NCI-H1436 treated with DMSO at 0.1 percent for 48 hours (cell line): ENCODE measurements around the gene CCDC106.

Experiments
- DNase-seq: peaks from one replicate; lab custom pipeline; 2025; lab: John Stamatoyannopoulos, UW

Gene CCDC106

DNA sequence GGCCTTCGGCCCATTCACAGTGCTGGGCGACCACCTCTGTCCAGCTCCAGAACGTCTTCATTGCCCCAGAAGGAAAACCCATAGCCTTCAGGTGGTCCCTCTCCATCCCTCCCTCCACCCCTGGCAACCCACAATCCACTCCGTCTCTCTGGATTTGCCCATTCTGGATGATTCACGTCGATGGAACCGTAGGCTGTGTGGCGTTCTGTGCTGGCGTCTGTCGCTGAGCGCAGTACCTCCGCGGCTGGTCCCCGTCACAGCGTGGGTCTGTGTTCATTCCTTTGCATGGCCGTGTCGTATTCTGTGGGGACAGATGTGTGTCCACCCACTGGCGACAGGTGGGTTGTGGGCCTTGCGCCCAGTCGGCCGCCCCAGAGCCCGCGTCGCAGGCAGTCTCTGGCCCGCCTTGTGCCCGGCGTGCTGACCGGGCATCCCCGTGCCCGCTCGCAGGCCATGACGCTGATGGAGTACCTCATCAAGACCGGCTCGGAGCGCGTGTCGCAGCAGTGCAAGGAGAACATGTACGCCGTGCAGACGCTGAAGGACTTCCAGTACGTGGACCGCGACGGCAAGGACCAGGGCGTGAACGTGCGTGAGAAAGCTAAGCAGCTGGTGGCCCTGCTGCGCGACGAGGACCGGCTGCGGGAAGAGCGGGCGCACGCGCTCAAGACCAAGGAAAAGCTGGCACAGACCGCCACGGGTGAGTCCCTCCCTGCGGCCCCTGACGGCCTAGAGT is 37.1 kb downstream of the CCDC106 start:
- DNase-seq = no peak

DNA sequence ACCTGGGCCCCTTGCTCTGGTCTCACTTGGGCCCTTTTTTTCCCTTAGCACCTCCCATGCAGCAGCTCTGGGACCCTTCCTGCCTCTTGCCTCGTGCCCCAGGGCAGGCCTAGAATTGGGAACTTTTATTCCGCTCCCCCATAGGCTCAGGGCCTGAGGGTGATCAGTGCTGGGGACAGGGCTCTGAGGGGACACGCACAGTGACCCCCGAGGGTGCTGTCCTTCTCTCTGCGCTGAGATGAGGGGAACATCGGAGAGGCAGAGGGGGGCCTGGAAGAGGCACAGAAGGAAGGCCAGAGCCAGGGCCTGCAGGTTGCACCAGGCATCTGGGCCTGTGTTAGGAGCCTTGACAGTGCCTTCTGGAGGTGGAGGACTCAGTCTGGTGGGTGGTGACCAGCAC is 37.8 kb downstream of the CCDC106 start:
- no peak for DNase-seq

DNA sequence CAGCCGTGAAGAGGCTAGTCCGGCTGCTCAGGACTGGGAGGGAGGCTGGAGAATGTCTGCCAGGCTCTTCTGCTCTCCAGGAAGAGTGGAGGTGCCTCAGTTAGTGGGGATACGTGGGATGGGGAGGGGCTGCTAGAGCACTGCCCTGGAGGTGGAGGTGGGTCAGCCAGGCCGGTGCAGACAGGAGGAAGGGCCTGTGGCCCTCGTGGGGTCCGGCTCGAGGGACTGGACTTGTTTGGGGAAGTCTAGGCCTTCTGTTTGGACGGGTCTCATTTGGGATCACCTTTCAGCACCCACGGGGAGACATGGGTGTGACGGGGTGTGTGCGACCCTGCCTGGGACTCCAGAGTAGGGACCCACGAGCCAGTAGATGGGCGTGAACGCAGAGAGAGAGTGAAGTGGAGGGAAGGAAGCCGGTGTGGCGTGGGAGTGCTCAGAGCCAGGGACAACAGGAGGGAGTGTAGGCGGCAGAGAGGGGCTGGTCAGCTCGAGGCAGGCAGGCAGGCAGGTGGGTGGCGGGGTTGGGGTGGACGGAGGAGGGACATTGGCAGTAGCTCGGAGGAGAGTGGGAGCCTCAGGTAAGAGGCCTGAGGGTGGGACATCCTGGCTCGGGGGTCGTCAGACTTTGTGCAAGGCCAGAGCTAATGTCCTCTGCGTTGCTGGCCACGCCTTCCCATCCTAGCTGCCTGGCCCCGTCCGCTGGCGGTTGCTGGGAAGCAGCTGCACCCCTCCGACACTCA is 38.5 kb downstream of the CCDC106 start:
- no peak for DNase-seq

- no peak for DNase-seq
Observed at GRCh38 chr19:55687281-55688201, 39.5 kb downstream of the CCDC106 start.

GRCh38 chr19:55688422-55689218 is 40.6 kb downstream of the CCDC106 start:
- DNase-seq = no peak

GRCh38 chr19:55689411-55690108 is 41.5 kb downstream of the CCDC106 start:
- DNase-seq = no peak

DNA sequence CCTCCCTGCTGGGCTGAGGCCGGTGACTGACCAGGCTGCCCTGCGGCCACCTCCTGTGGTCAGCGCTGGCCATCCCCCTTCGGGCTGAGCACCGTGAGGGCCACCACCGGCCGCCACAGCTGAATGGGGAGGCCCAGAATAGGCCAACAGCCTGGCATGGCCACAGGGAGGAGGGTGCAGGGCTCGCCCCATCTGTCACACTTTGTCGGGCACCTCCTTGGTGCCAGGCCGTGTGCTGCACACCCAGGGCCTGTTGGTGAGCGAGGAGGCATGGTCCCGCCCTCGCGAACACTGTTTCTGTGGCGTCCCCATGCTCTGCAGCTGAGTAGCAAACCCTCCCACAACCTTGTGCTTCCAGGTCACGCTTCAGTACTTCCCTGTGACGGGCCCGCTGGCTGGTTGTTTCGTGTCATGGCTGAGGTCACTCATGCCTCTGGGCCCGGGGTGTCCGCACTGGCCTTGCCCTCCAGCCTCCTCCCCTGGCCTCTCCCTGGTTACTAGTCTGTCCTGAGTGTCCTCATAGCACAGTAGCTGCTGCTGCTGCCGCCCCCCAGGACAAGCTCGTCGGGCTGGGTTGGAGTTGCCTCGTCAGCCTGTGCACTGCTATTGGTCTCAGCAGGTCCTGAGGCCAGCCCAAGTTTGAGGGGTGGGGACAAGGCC is 42.2 kb downstream of the CCDC106 start:
- no peak for DNase-seq

GRCh38 chr19:55690769-55691545 is 42.9 kb downstream of the CCDC106 start:
- no peak for DNase-seq

DNA sequence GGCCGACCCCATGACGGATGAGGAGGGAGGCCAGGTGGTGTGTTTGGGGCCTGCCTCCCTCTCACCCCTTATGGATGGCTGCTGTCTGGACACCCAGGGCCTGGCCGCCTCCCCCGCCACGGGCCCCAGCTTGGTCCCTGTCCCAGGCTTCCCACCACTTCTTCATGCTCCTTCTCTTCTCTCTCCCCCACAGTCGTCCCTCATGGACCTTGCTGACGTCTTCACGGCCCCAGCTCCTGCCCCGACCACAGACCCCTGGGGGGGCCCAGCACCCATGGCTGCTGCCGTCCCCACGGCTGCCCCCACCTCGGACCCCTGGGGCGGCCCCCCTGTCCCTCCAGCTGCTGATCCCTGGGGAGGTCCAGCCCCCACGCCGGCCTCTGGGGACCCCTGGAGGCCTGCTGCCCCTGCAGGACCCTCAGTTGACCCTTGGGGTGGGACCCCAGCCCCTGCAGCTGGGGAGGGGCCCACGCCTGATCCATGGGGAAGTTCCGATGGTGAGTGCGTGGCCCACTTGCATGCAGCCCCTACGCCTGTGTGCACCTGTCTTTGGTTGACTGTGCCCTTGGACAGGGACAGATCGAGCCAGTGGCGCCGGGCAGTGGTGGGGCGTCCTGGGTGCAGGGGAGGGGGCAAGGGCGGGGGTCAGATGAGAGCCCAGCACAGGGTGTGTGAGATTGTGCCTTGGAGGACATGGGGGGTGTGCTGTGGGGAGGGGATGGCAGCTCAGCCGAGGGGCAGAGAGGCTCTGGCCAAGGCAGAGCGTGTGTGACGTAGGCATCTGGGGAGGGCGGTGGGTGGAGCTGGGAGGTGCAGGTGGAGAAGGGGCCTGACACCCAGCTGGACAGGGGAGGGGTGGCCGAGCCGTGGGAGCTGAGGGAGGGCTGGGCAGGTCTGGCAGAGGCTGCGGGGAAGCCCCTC is 43.8 kb downstream of the CCDC106 start:
- no peak for DNase-seq

GRCh38 chr19:55692681-55693081 is 44.7 kb downstream of the CCDC106 start:
- DNase-seq = no peak

GRCh38 chr19:55693336-55693974 is 45.4 kb downstream of the CCDC106 start:
- no peak for DNase-seq

GRCh38 chr19:55694241-55694655 is 46.2 kb downstream of the CCDC106 start:
- no peak for DNase-seq

- DNase-seq = no peak
Observed at GRCh38 chr19:55694656-55695491, 46.9 kb downstream of the CCDC106 start.

- no peak for DNase-seq
Observed at GRCh38 chr19:55695511-55696290, 47.7 kb downstream of the CCDC106 start.

GRCh38 chr19:55696301-55697068 is 48.5 kb downstream of the CCDC106 start:
- no peak for DNase-seq

- DNase-seq = no peak
Observed at GRCh38 chr19:55697069-55697440, 49.0 kb downstream of the CCDC106 start.
